Parietal lobe (tissue), 1 donor: ENCODE data around the gene PRB4. TPM values are rescaled to one million over a fixed set of nuclear protein-coding genes. Genes with fewer than 3 reads are reported as not detected.

Experiments
- total RNA-seq: library from RNA; depleted of rRNA; stranded (reverse); fragments of >200 nt; gene quantifications from one replicate; pipeline ENCODE4 v1.2.3, GENCODE V29; 2014

PRB4 gene
- total RNA-seq = not detected

GRCh38 chr12:11310336-11310735 lies at the start of gene PRB4:
PRB4 (minus strand) TSS chr12:11310436; CDS start chr12:11310398, 38 bp downstream.

GRCh38 chr12:11269607-11270006 lies 40.6 kb downstream of the PRB4 start, which contains the start of gene PRB3:
PRB3 (minus strand) TSS chr12:11269707; CDS start chr12:11269669, 38 bp downstream.

Other genes starting within 250 kb of the PRB4 start
- 14.4 TPM for gene TAS2R46, start 248.1 kb downstream of the PRB4 start, total RNA-seq
- gene TAS2R43, start 218.1 kb downstream of the PRB4 start, total RNA-seq = 31.9 TPM
- 55.7 TPM for gene TAS2R30, start 175.8 kb downstream of the PRB4 start, total RNA-seq
- 9.7 TPM for gene SMIM10L1, start 139.2 kb downstream of the PRB4 start, total RNA-seq
- gene TAS2R42, start 123.5 kb downstream of the PRB4 start, total RNA-seq = not detected
- not detected for gene PRB3, start 40.7 kb downstream of the PRB4 start, total RNA-seq
- not detected for gene PRB2, start 85.1 kb upstream of the PRB4 start, total RNA-seq